SK-N-MC (cell line): Measurements from ENCODE around the gene FAM131B.

Experiments used
- DNase-seq: peaks from one replicate; pipeline ENCODE4 v3.0.0-alpha.2; 2011; ENCODE audit warnings: low read depth, low spot score
- H3K27ac ChIP-seq: fragments of 200-600 bp; sonication (generic); 2 replicates; pipeline ENCODE4 v1.5.1; 2016; ENCODE audit warnings: mixed run types
- H3K36me3 ChIP-seq: fragments of 200-600 bp; sonication (generic); 2 replicates; pipeline ENCODE4 v1.6.1; 2017; ENCODE audit warnings: antibody characterized with exemption, low read length, mixed read lengths; ENCODE audit not compliant: insufficient read depth
- H3K4me3 ChIP-seq: fragments of 200-600 bp; sonication (generic); 2 replicates; pipeline ENCODE4 v1.5.1; 2016
- H3K9ac ChIP-seq: fragments of 200-600 bp; sonication (generic); 2 replicates; pipeline ENCODE4 v1.8.0; 2017; ENCODE audit warnings: mixed run types, mixed read lengths; ENCODE audit not compliant: insufficient read length
- H3K9me3 ChIP-seq: fragments of 200-600 bp; sonication (generic); 2 replicates; pipeline ENCODE4 v1.6.1; 2017; ENCODE audit warnings: low read depth, mild to moderate bottlenecking, antibody characterized with exemption, low read length, moderate library complexity, mixed read lengths
- EZH2 ChIP-seq: fragments of 200-600 bp; sonication (generic); IDR thresholded peaks from one replicate; pipeline ENCODE4 v1.6.1; 2017; ENCODE audit warnings: antibody characterized with exemption
- FOXP2 ChIP-seq: optimal IDR thresholded peaks from 2 replicates; pipeline ENCODE3; 2011; ENCODE audit warnings: mild to moderate bottlenecking, moderate library complexity; ENCODE audit not compliant: insufficient read depth; ENCODE audit errors: extremely low read length, control extremely low read depth
- POLR2AphosphoS5 ChIP-seq: IDR thresholded peaks from 2 replicates; pipeline ENCODE4 v1.6.1; 2012; ENCODE audit warnings: mild to moderate bottlenecking, low read depth, low read length, borderline replicate concordance

Gene FAM131B

GRCh38 chr7:143391462-143392404 is 29.2 kb upstream of the FAM131B start:
- H3K4me3 ChIP-seq, result no peak overlapping the region
- no peak overlapping the region for H3K27ac ChIP-seq
- H3K9me3 ChIP-seq, result no peaks in the 10 kb centered on the region
- no peak for DNase-seq
- H3K36me3 ChIP-seq, result peaks cover 8% of the 10 kb centered on the region; the same call in 1 of the 2 replicates
- H3K9ac ChIP-seq, result no peak overlapping the region
- TF ChIP-seq POLR2AphosphoS5 (no peak), EZH2 (no peak), FOXP2 (no peak)

GRCh38 chr7:143390773-143391317 is 28.3 kb upstream of the FAM131B start:
- no peaks in the 10 kb centered on the region for H3K9me3 ChIP-seq
- TF ChIP-seq EZH2 (no peak), FOXP2 (no peak), POLR2AphosphoS5 (no peak)
- no peak overlapping the region for H3K9ac ChIP-seq
- DNase-seq, result no peak
- H3K4me3 ChIP-seq, result no peak overlapping the region
- H3K27ac ChIP-seq, result no peak overlapping the region
- peaks cover 8% of the 10 kb centered on the region; the same call in 1 of the 2 replicates for H3K36me3 ChIP-seq

- Histone ChIP-seq H3K9ac (no peak overlapping the region), H3K27ac (no peak overlapping the region), H3K4me3 (no peak overlapping the region), H3K36me3 (peaks cover 8% of the 10 kb centered on the region; the same call in 1 of the 2 replicates), H3K9me3 (no peaks in the 10 kb centered on the region)
- TF ChIP-seq EZH2, result no peak
- TF ChIP-seq FOXP2, result no peak
- TF ChIP-seq POLR2AphosphoS5, result no peak
- DNase-seq, result no peak
Measured at GRCh38 chr7:143390104-143390772, 27.7 kb upstream of the FAM131B start.

GRCh38 chr7:143389316-143390103 is 27.0 kb upstream of the FAM131B start:
- Histone ChIP-seq H3K9me3 (no peaks in the 10 kb centered on the region), H3K27ac (no peak overlapping the region), H3K4me3 (no peak overlapping the region), H3K36me3 (peaks cover 8% of the 10 kb centered on the region; the same call in 1 of the 2 replicates), H3K9ac (no peak overlapping the region)
- DNase-seq, result no peak
- TF ChIP-seq FOXP2 (no peak), EZH2 (no peak), POLR2AphosphoS5 (no peak)

- no peak overlapping the region for H3K27ac ChIP-seq
- TF ChIP-seq EZH2 (no peak), POLR2AphosphoS5 (no peak), FOXP2 (no peak)
- no peak for DNase-seq
- H3K4me3 ChIP-seq, result no peak overlapping the region
- no peak overlapping the region for H3K9ac ChIP-seq
- no peaks in the 10 kb centered on the region for H3K9me3 ChIP-seq
- H3K36me3 ChIP-seq, result peaks cover 8% of the 10 kb centered on the region; the same call in 1 of the 2 replicates
Measured at GRCh38 chr7:143388491-143389101, 26.1 kb upstream of the FAM131B start.

- Histone ChIP-seq H3K9me3 (no peaks in the 10 kb centered on the region), H3K4me3 (no peak overlapping the region), H3K27ac (no peak overlapping the region), H3K36me3 (peaks cover 8% of the 10 kb centered on the region; the same call in 1 of the 2 replicates), H3K9ac (no peak overlapping the region)
- no peak for TF ChIP-seq POLR2AphosphoS5
- no peak for TF ChIP-seq FOXP2
- no peak for TF ChIP-seq EZH2
- DNase-seq, result no peak
Measured at GRCh38 chr7:143388051-143388450, 25.5 kb upstream of the FAM131B start.

GRCh38 chr7:143387156-143387975 is 24.9 kb upstream of the FAM131B start:
- H3K9ac ChIP-seq, result no peak overlapping the region
- no peaks in the 10 kb centered on the region for H3K9me3 ChIP-seq
- no peak overlapping the region for H3K27ac ChIP-seq
- peaks cover 8% of the 10 kb centered on the region; the same call in 1 of the 2 replicates for H3K36me3 ChIP-seq
- DNase-seq, result no peak
- TF ChIP-seq EZH2 (no peak), POLR2AphosphoS5 (no peak), FOXP2 (no peak)
- H3K4me3 ChIP-seq, result no peak overlapping the region
